ENCODE data around the gene RADIL.

- TF ChIP-seq EP300 (IDR thresholded peaks at IDR 0.05) (no peak), POLR2A (IDR thresholded peaks at IDR 0.05) (no peak)
Measured at GRCh38 chr7:4749363-4749762, 134.2 kb downstream of the RADIL start.

All from upper lobe of left lung (tissue), 4 donors.